Epidermal melanocyte (primary cell): Measurements from ENCODE around the gene UVRAG.
A peak's percentile ranks its signal among the peaks of the same experiment; 100 is the strongest.

Experiments used
- DNase-seq: peaks from one replicate; pipeline ENCODE4 v3.0.0; 2011; ENCODE audit warnings: low spot score; ENCODE audit not compliant: insufficient read length

The UVRAG gene

GRCh38 chr11:76184551-76184993, 369.6 kb downstream of the UVRAG start:
- peak; percentile 86 for DNase-seq

GRCh38 chr11:76185511-76185910, 370.5 kb downstream of the UVRAG start:
- DNase-seq, result no peak

- peak; percentile 71 for DNase-seq
These were observed 371.0 kb downstream of the UVRAG start for GRCh38 chr11:76185931-76186401.

- DNase-seq, result no peak
These were observed 371.8 kb downstream of the UVRAG start for GRCh38 chr11:76186776-76187279.

GRCh38 chr11:76188873-76189272, 373.9 kb downstream of the UVRAG start:
- DNase-seq, result no peak

- no peak for DNase-seq
These were observed 374.7 kb downstream of the UVRAG start for GRCh38 chr11:76189682-76190081.

- no peak for DNase-seq
These were observed 375.4 kb downstream of the UVRAG start for GRCh38 chr11:76190376-76190775.
